NCI-H2227 (cell line): ENCODE data around the gene ADSL.

Experiments used
- DNase-seq: peaks from one replicate; lab custom pipeline; 2025; ENCODE audit not compliant: unreplicated experiment; lab: John Stamatoyannopoulos, UW

ADSL gene

GRCh38 chr22:40326905-40327735 lies 19.2 kb upstream of the ADSL start:
- no peak for DNase-seq

GRCh38 chr22:40328546-40329456 lies 17.5 kb upstream of the ADSL start:
- DNase-seq = no peak

- no peak for DNase-seq
These were observed 16.8 kb upstream of the ADSL start for GRCh38 chr22:40329466-40329865.

- DNase-seq = no peak
These were observed 16.2 kb upstream of the ADSL start for GRCh38 chr22:40330086-40330485.

GRCh38 chr22:40330615-40331014 lies 15.7 kb upstream of the ADSL start:
- DNase-seq = no peak

GRCh38 chr22:40331706-40332105 lies 14.6 kb upstream of the ADSL start:
- DNase-seq = no peak

- no peak for DNase-seq
These were observed 13.9 kb upstream of the ADSL start for GRCh38 chr22:40332319-40332781.

GRCh38 chr22:40334060-40334459 lies 12.2 kb upstream of the ADSL start:
- no peak for DNase-seq

- DNase-seq = no peak
These were observed 11.4 kb upstream of the ADSL start for GRCh38 chr22:40334899-40335298.

GRCh38 chr22:40335358-40335757 lies 10.9 kb upstream of the ADSL start:
- DNase-seq = no peak

- DNase-seq = no peak
These were observed 6.3 kb upstream of the ADSL start for GRCh38 chr22:40340044-40340443.

- no peak for DNase-seq
These were observed 4.7 kb upstream of the ADSL start for GRCh38 chr22:40341604-40342003.

- no peak for DNase-seq
These were observed 3.8 kb upstream of the ADSL start for GRCh38 chr22:40342521-40342920.

GRCh38 chr22:40345271-40345670 lies 1.0 kb upstream of the ADSL start:
- DNase-seq = peak; percentile 2

- peak; percentile 54 for DNase-seq
These were observed 500 bp upstream of the ADSL start for GRCh38 chr22:40345815-40346184.

GRCh38 chr22:40347300-40347699 lies 1.0 kb downstream of the ADSL start:
- no peak for DNase-seq

- peak; percentile 40 for DNase-seq
These were observed 1.8 kb downstream of the ADSL start for GRCh38 chr22:40348025-40348658.

- no peak for DNase-seq
These were observed 6.5 kb downstream of the ADSL start for GRCh38 chr22:40352763-40353162.

GRCh38 chr22:40361100-40361499 lies 14.8 kb downstream of the ADSL start:
- no peak for DNase-seq

- DNase-seq = no peak
These were observed 16.8 kb downstream of the ADSL start for GRCh38 chr22:40363059-40363458.

GRCh38 chr22:40364431-40364830 lies 18.1 kb downstream of the ADSL start:
- no peak for DNase-seq
